Liver (tissue), 2 donors: ENCODE results near the gene EEIG1.

ENCODE experiments used
- CTCF ChIP-seq: fragments of 150-350 bp; IDR thresholded peaks from 2 replicates; pipeline ENCODE4 v1.5.1; 2017; ENCODE audit warnings: improper control_type of control experiment, low read depth, low read length; ENCODE audit not compliant: missing input control
- TF ChIP-seq, protein P1 (sequence below): IDR thresholded peaks from 2 replicates; pipeline ENCODE4 v1.6.1; 2016; ENCODE audit warnings: antibody characterized with exemption
- donor health status: healthy.

GRCh38 chr9:127993721-127994120 lies 12.9 kb upstream of the EEIG1 start:
- TF ChIP-seq CTCF = no peak
- TF ChIP-seq, protein P1, sequence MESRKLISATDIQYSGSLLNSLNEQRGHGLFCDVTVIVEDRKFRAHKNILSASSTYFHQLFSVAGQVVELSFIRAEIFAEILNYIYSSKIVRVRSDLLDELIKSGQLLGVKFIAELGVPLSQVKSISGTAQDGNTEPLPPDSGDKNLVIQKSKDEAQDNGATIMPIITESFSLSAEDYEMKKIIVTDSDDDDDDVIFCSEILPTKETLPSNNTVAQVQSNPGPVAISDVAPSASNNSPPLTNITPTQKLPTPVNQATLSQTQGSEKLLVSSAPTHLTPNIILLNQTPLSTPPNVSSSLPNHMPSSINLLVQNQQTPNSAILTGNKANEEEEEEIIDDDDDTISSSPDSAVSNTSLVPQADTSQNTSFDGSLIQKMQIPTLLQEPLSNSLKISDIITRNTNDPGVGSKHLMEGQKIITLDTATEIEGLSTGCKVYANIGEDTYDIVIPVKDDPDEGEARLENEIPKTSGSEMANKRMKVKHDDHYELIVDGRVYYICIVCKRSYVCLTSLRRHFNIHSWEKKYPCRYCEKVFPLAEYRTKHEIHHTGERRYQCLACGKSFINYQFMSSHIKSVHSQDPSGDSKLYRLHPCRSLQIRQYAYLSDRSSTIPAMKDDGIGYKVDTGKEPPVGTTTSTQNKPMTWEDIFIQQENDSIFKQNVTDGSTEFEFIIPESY = no peak
